Kidney (tissue), 14 donors: ENCODE results near the gene TEDDM1. TPM values are rescaled to one million over a fixed set of nuclear protein-coding genes. Genes with fewer than 3 reads are reported as not detected.
A peak's percentile ranks its signal among the peaks of the same experiment; 100 is the strongest.

ENCODE experiments used
- DNase-seq, 5 donors: peaks; one replicate each; pipeline ENCODE4 v3.0.0-alpha.2; 2013 to 2020
- FAIRE-seq: peaks from 2 replicates; lab custom pipeline; 2012; peaks lifted over from hg19 to GRCh38; lab: Jason Lieb, UNC
- H3K27ac ChIP-seq, 2 donors: one replicate each; pipeline ENCODE4 v1.7.0; 2013; ENCODE audit warnings: low read depth in 2 of 2, low read length in 2 of 2, inconsistent platforms in 1 of 2
- H3K27me3 ChIP-seq: one replicate; pipeline ENCODE4 v1.7.1; 2013; ENCODE audit warnings: low read length, inconsistent platforms; ENCODE audit not compliant: control insufficient read depth, insufficient read depth
- H3K36me3 ChIP-seq, 3 donors: one replicate each; pipeline versions ENCODE4 v1.7.0 to v1.7.1; 2013; ENCODE audit warnings: low read length in 3 of 3, control low read depth in 1 of 3, inconsistent platforms in 1 of 3; ENCODE audit not compliant: insufficient read depth in 3 of 3, control insufficient read depth in 2 of 3
- H3K4me1 ChIP-seq, 3 donors: one replicate each; pipeline versions ENCODE4 v1.7.0 to v1.7.1; 2013; ENCODE audit warnings: low read length in 3 of 3, inconsistent platforms in 1 of 3, low read depth in 1 of 3; ENCODE audit not compliant: control insufficient read depth in 2 of 3, insufficient read depth in 2 of 3
- H3K4me3 ChIP-seq, 3 donors: one replicate each; pipeline versions ENCODE4 v1.7.0 to v1.8.1; 2013; ENCODE audit warnings: low read length in 3 of 3, control low read depth in 1 of 3, inconsistent platforms in 1 of 3
- H3K9ac ChIP-seq, 3 donors: one replicate each; pipeline versions ENCODE4 v1.7.0 to v1.7.1; 2013; ENCODE audit warnings: low read length in 3 of 3, control low read depth in 1 of 3, inconsistent platforms in 1 of 3
- H3K9me3 ChIP-seq, 3 donors: one replicate each; pipeline versions ENCODE4 v1.7.0 to v1.7.1; 2013; ENCODE audit warnings: low read length in 3 of 3, control low read depth in 1 of 3, inconsistent platforms in 1 of 3; ENCODE audit not compliant: control insufficient read depth in 2 of 3, insufficient read depth in 1 of 3
- CTCF ChIP-seq: IDR thresholded peaks from 3 replicates; pipeline ENCODE4 v1.5.1; 2012; ENCODE audit warnings: mild to moderate bottlenecking, moderate library complexity, borderline replicate concordance; ENCODE audit not compliant: insufficient read depth; ENCODE audit errors: extremely low read depth
- intact Hi-C: fragments of 100-400 bp; cut with DNase I; formaldehyde crosslinking; loops from one replicate; pipeline ENCODE4 v1.11.1; 2022
- polyA plus RNA-seq: library from polyadenylated mRNA; stranded (reverse); fragments of 350-450 nt; fragmentation: Illumina TruSeq; extraction: RNeasy Lipid Tissue Mini Kit (QIAGEN cat#74804); gene quantifications from one replicate; pipeline ENCODE4 v1.2.3, GENCODE V29; 2014; ENCODE audit warnings: low read depth, low replicate concordance; ENCODE audit not compliant: insufficient read depth
- total RNA-seq: library from RNA; stranded (reverse); fragmentation: NEBNext Ultra II Directional; extraction: Animal tissue kit (Norgen Biotek cat#: 25700); gene quantifications from one replicate; pipeline ENCODE4 v1.2.1, GENCODE V29; 2021
- donor health status: control.
- donor health status: control.
- donor health status: control.
- donor health status: control.
- donor health status: control.
- donor health status: DM: yes; HTN: yes; CAD: no.
- donor health status: Normal renal cell carcinoma (clear cell type).

Gene TEDDM1
- total and polyA plus RNA-seq, 2 donors from 2014 or later = not detected

GRCh38 chr1:182389619-182390047, 10.8 kb downstream of the TEDDM1 start:
- intact Hi-C loops = loop anchor here (10.0 kb wide), 1 partner anchor 245 kb away; no protein-coding TSS in a partner anchor
- Histone ChIP-seq H3K27ac (no peak overlapping the region), H3K4me3 (peak overlapping the region; percentile 75 to 90 (median 80)), H3K36me3 (peaks cover 19 to 37% (median 25%) of the 10 kb centered on the region in 3 donors), H3K27me3 (no peaks in the 10 kb centered on the region), H3K9me3 (no peaks in the 10 kb centered on the region), H3K4me1 (peaks cover 2 to 16% (median 3%) of the 10 kb centered on the region in 3 donors), H3K9ac (peak overlapping the region; percentile 59 to 87 (median 78))
- FAIRE-seq = no peak
- peak in 2 of 5 donors; percentile 12 to 31 for DNase-seq
- no peak for TF ChIP-seq CTCF

DNA sequence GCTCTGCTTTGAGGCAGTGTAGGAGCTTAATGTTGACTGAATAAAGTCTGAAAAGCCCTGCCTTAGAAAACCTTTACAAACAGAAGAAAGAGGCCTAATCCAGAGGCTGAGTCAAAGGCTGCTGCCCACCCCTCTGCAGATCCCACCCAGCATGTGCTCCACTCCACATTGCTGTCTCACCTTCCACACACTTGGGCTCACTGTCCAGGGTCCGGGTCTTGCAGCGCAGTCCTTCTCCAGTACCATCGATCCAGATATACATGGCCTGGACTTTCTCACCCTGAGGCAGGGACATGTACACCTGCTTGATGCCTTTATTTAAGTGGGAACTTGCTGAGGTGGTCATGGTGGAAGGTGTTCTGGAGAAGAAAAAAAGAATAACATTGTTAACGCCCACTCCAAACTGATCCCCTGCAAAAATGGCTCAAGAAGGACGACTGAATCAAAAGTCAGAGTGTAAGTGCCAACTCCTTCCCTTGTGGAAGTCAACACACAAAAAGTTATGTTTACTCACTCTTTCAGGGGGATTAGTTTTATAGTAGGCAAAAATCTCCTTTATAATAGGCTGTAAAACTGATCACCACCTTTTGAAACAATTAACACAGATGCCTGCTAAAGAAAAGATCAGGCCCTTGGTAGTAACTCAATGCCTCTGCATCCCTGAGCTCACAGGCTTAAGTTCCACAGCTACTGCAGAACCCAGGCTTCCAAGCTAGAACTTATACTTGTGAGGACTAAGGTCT, 11.9 kb downstream of the TEDDM1 start:
- Histone ChIP-seq H3K36me3 (peaks cover 20 to 44% (median 29%) of the 10 kb centered on the region in 3 donors), H3K27me3 (no peaks in the 10 kb centered on the region), H3K4me3 (peak overlapping the region in 2 of 3 donors; percentile 8 to 75), H3K9ac (peak overlapping the region in 1 of 3 donors; percentile 87), H3K27ac (no peak overlapping the region), H3K9me3 (no peaks in the 10 kb centered on the region), H3K4me1 (peaks cover 2 to 16% (median 3%) of the 10 kb centered on the region in 3 donors)
- no peak for FAIRE-seq
- TF ChIP-seq CTCF = no peak
- DNase-seq = peak in 1 of 5 donors; percentile 7
- intact Hi-C loops = no loop called here

DNA sequence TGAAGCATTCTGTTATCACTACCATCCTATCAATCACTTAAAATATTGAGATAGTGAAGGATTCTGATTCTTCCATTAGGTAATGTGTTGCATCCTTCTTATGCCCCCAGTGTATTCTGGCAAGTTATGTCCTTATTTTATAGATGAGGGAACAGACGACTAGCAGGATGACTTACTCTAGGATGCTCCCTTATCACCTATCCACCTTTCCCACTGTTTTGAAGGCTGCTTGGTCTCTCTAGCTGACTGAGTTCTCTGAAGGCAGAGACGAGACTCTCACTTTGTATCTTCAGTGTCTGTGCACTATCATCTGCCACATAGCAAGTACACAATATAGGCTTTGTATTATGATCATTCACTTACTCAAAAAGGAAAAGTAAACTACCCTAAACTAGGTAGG, 12.9 kb downstream of the TEDDM1 start:
- Histone ChIP-seq H3K4me3 (no peak overlapping the region), H3K9me3 (no peaks in the 10 kb centered on the region), H3K27ac (no peak overlapping the region), H3K9ac (no peak overlapping the region), H3K4me1 (peaks cover 0 to 12% (median 2%) of the 10 kb centered on the region in 3 donors), H3K36me3 (peaks cover 21 to 44% (median 29%) of the 10 kb centered on the region in 3 donors), H3K27me3 (no peaks in the 10 kb centered on the region)
- no peak for TF ChIP-seq CTCF
- DNase-seq = no peak
- FAIRE-seq = no peak
- intact Hi-C loops = no loop called here
